HepG2 (cell line): ENCODE results near the gene GLIS2.

ENCODE experiments used
- BRCA1 ChIP-seq: sonication (generic); formaldehyde crosslinking; IDR thresholded peaks from 2 replicates; pipeline ENCODE4 v1.4.0; 2020; ENCODE audit warnings: missing genetic modification reagents
- CEBPB ChIP-seq: IDR thresholded peaks from 2 replicates; pipeline ENCODE4 v1.6.1; 2011; ENCODE audit warnings: low read depth, low read length, improper control_type of control experiment, borderline replicate concordance
- CTCF ChIP-seq: sonication (generic); formaldehyde crosslinking; IDR thresholded peaks from 2 replicates; pipeline ENCODE4 v1.5.0; 2020; ENCODE audit warnings: mild to moderate bottlenecking, missing genetic modification reagents, moderate library complexity
- GABPA ChIP-seq, 2 experiments: IDR thresholded peaks; 2 replicates each; pipeline ENCODE4 v1.6.1; 2011 to 2016; ENCODE audit warnings: low read depth in 2 of 2, low read length in 1 of 2, missing biosample characterization in 1 of 2, missing genetic modification characterization in 1 of 2
- HOXA7 ChIP-seq: sonication (generic); formaldehyde crosslinking; IDR thresholded peaks from 2 replicates; pipeline ENCODE4 v1.8.1; 2022; ENCODE audit warnings: mild to moderate bottlenecking, missing genetic modification reagents, moderate library complexity
- POLR2A ChIP-seq, 2 experiments: IDR thresholded peaks; 2 replicates each; pipeline ENCODE4 v1.6.1; 2011; ENCODE audit warnings: low read depth in 2 of 2, low read length in 2 of 2, mild to moderate bottlenecking in 1 of 2, moderate library complexity in 1 of 2; ENCODE audit not compliant: insufficient read depth in 1 of 2
- STAT5B ChIP-seq: sonication (generic); formaldehyde crosslinking; IDR thresholded peaks from 2 replicates; pipeline ENCODE4 v1.4.0; 2020; ENCODE audit warnings: missing genetic modification reagents
- SUZ12 ChIP-seq: fragments of 150-350 bp; IDR thresholded peaks from 2 replicates; pipeline ENCODE4 v1.6.1; 2014; ENCODE audit warnings: low read depth, low read length
- ZNF766 ChIP-seq: sonication (generic); formaldehyde crosslinking; IDR thresholded peaks from 2 replicates; pipeline ENCODE4 v1.5.0; 2020; ENCODE audit warnings: missing genetic modification reagents, borderline replicate concordance

DNA sequence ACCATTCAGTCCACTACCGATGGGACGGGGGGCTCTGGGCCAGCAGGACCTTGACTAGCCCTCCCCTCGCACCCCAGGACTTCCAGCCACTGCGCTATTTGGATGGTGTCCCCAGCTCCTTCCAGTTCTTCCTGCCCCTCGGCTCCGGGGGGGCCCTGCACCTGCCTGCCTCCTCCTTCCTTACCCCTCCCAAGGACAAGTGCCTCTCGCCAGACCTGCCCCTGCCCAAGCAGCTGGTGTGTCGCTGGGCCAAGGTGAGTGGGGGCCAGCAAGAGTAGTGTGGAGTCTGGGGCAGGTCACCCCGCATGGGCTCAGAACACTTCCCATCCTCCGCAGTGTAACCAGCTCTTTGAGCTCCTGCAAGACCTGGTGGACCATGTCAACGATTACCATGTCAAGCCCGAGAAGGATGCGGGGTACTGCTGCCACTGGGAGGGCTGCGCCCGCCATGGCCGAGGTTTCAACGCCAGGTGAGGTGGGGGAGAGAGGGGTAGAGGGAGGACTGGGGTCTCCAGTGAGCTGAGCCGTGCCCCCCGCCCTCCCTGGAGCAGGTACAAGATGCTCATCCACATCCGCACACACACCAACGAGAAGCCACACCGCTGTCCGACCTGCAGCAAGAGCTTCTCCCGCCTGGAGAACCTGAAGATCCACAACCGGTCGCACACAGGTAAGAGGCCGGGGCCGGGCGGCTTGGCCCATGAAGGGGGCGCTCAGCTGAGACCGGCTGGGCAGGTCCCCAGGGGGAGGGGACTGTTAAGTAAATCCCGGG, 19.0 kb downstream of the GLIS2 start:
- no peak for TF ChIP-seq CEBPB
- no peak for TF ChIP-seq BRCA1
- no peak for TF ChIP-seq STAT5B
- TF ChIP-seq GABPA (IDR thresholded peaks at IDR 0.05; ENCODE audit: low read depth, low read length): no peak
- no peak for TF ChIP-seq GABPA (CRISPR knock-in tag; IDR thresholded peaks at IDR 0.05; ENCODE audit: low read depth)
- TF ChIP-seq SUZ12: no peak
- TF ChIP-seq CTCF (CRISPR knock-in tag): no peak
- no peak for TF ChIP-seq POLR2A (IDR thresholded peaks at IDR 0.05; ENCODE audit: insufficient read depth in 1 of 2, low read depth in 2 of 2, low read length in 2 of 2)
- TF ChIP-seq ZNF766 (CRISPR knock-in tag): no peak
- no peak for TF ChIP-seq HOXA7 (CRISPR knock-in tag)
